Stimulated activated CD4-positive, alpha-beta T cell treated with anti-CD3 and anti-CD28 coated beads, TNF-alpha, amount 100 ng/mL, for 48 hours (primary cell): ENCODE data around the gene RAD23A.
"Not testable (repeated sequence)": the region's sequence is repeated elsewhere in the genome, so short reads cannot be mapped to it uniquely, and the experiment has no call there.

Source experiments
- DNase-seq, 3 donors: peaks; one replicate each; pipeline ENCODE4 v3.0.0-alpha.2; 2020; ENCODE audit warnings: low read depth in 3 of 3

The RAD23A gene

GRCh38 chr19:12945479-12946091, at the start of gene RAD23A:
TSS of gene RAD23A (plus strand) at chr19:12945862. CDS start at chr19:12945949, 87 bp downstream.
- peak; percentile 97 to 99 (median 98) for DNase-seq

GRCh38 chr19:12896460-12896859, 49.2 kb upstream of the RAD23A start:
- no peak for DNase-seq

- no peak for DNase-seq
Observed at GRCh38 chr19:12899891-12900518, 45.7 kb upstream of the RAD23A start.

- no peak for DNase-seq
Observed at GRCh38 chr19:12907166-12907565, 38.5 kb upstream of the RAD23A start.

GRCh38 chr19:12912571-12912970, 33.1 kb upstream of the RAD23A start:
- DNase-seq, result no peak

GRCh38 chr19:12913011-12913561, 32.6 kb upstream of the RAD23A start:
- no peak for DNase-seq

- DNase-seq, result no peak
Observed at GRCh38 chr19:12913851-12914690, 31.6 kb upstream of the RAD23A start.

- not testable (repeated sequence) for DNase-seq
Observed at GRCh38 chr19:12915860-12916259, 29.8 kb upstream of the RAD23A start.

GRCh38 chr19:12918253-12918652, 27.4 kb upstream of the RAD23A start:
- DNase-seq, result no peak

- DNase-seq, result no peak
Observed at GRCh38 chr19:12921047-12921446, 24.6 kb upstream of the RAD23A start.

- DNase-seq, result no peak
Observed at GRCh38 chr19:12922959-12923358, 22.7 kb upstream of the RAD23A start.

- no peak for DNase-seq
Observed at GRCh38 chr19:12924621-12925310, 20.9 kb upstream of the RAD23A start.

GRCh38 chr19:12930002-12930645, 15.5 kb upstream of the RAD23A start:
- no peak for DNase-seq

GRCh38 chr19:12932392-12933286, 13.0 kb upstream of the RAD23A start:
- DNase-seq, result no peak

- peak; percentile 80 to 90 (median 87) for DNase-seq
Observed at GRCh38 chr19:12933287-12934072, 12.2 kb upstream of the RAD23A start, which contains the start of gene FARSA. TSS of gene FARSA (minus strand) at chr19:12933711. CDS start at chr19:12933696, 15 bp downstream.

- no peak for DNase-seq
Observed at GRCh38 chr19:12935071-12935470, 10.6 kb upstream of the RAD23A start.

- DNase-seq, result no peak
Observed at GRCh38 chr19:12936582-12936981, 9.1 kb upstream of the RAD23A start.

- no peak for DNase-seq
Observed at GRCh38 chr19:12937093-12937926, 8.4 kb upstream of the RAD23A start.
